ENCODE measurements around the gene HSPB6.

HSPB6 gene

GRCh38 chr19:35780058-35780457, 23.2 kb upstream of the HSPB6 start:
- no peak overlapping the region for H3K4me3 ChIP-seq (replicated peaks; ENCODE audit: insufficient read depth, low read length)
- H3K27ac ChIP-seq (replicated peaks): no peak overlapping the region
- no peak for DNase-seq (ENCODE audit: low read depth in 1 of 2, low spot score in 1 of 2)
- TF ChIP-seq POLR2AphosphoS5 (IDR thresholded peaks at IDR 0.05; ENCODE audit: low read depth) (no peak), CTCF (IDR thresholded peaks at IDR 0.05; ENCODE audit: insufficient read depth, low read length) (no peak), SPI1 (IDR thresholded peaks at IDR 0.05; ENCODE audit: borderline replicate concordance, low read depth) (no peak)
- no peaks in the 10 kb centered on the region for H3K27me3 ChIP-seq (ENCODE audit: insufficient read depth, poor library complexity, severe bottlenecking)

GRCh38 chr19:35779033-35779432, 22.2 kb upstream of the HSPB6 start:
- no peak for TF ChIP-seq REST (IDR thresholded peaks at IDR 0.05; ENCODE audit: insufficient replicate concordance, low read depth)
- no peak for TF ChIP-seq CTCF (IDR thresholded peaks at IDR 0.05; ENCODE audit: insufficient read depth, low read length)
- no peak for TF ChIP-seq POLR2AphosphoS5 (IDR thresholded peaks at IDR 0.05; ENCODE audit: low read depth)
- TF ChIP-seq GABPA (IDR thresholded peaks at IDR 0.05; ENCODE audit: low read depth): no peak
- TF ChIP-seq SPI1 (IDR thresholded peaks at IDR 0.05; ENCODE audit: borderline replicate concordance, low read depth): no peak
- no peak for DNase-seq (ENCODE audit: low read depth in 1 of 2, low spot score in 1 of 2)
- H3K4me3 ChIP-seq (replicated peaks; ENCODE audit: insufficient read depth, low read length): no peak overlapping the region

GRCh38 chr19:35777961-35778360, 21.1 kb upstream of the HSPB6 start:
- H3K4me3 ChIP-seq (replicated peaks; ENCODE audit: insufficient read depth, low read length): no peak overlapping the region
- TF ChIP-seq REST (IDR thresholded peaks at IDR 0.05; ENCODE audit: insufficient replicate concordance, low read depth) (no peak), SPI1 (IDR thresholded peaks at IDR 0.05; ENCODE audit: borderline replicate concordance, low read depth) (no peak), CTCF (IDR thresholded peaks at IDR 0.05; ENCODE audit: insufficient read depth, low read length) (no peak), POLR2AphosphoS5 (IDR thresholded peaks at IDR 0.05; ENCODE audit: low read depth) (no peak), GABPA (IDR thresholded peaks at IDR 0.05; ENCODE audit: low read depth) (no peak)
- no peaks in the 10 kb centered on the region for H3K27me3 ChIP-seq (ENCODE audit: insufficient read depth, poor library complexity, severe bottlenecking)
- H3K27ac ChIP-seq (replicated peaks): no peak overlapping the region
- DNase-seq (ENCODE audit: low read depth in 1 of 2, low spot score in 1 of 2): no peak

More at GRCh38 chr19:35779033-35779432, 22.2 kb upstream of the HSPB6 start:
- H3K27ac ChIP-seq (replicated peaks): no peak overlapping the region
- H3K27me3 ChIP-seq (ENCODE audit: insufficient read depth, poor library complexity, severe bottlenecking): no peaks in the 10 kb centered on the region

Measured in HL-60 (cell line).